ENCODE data around the gene PLCL1. TPM values are rescaled to one million over a fixed set of nuclear protein-coding genes. Genes with fewer than 3 reads are reported as not detected.

PLCL1 gene
- total RNA-seq, 4 donors from 2014 or later: 0.34 to 4.2 (median 1.2) TPM

GRCh38 chr2:197851451-197851850 lies 47.1 kb downstream of the PLCL1 start:
- 67 to 75% methylated on average over 1 of the region's 1 CpG for WGBS, 2 donors
- no peak for DNase-seq
- H3K4me1 ChIP-seq: no peaks in the 10 kb centered on the region
- H3K27ac ChIP-seq: no peak overlapping the region
- no peaks in the 10 kb centered on the region for H3K27me3 ChIP-seq
- no peaks in the 10 kb centered on the region for H3K36me3 ChIP-seq
- no peak for TF ChIP-seq CTCF (IDR thresholded peaks at IDR 0.05)
- H3K9me3 ChIP-seq: no peaks in the 10 kb centered on the region
- H3K4me3 ChIP-seq: no peak overlapping the region
- intact Hi-C loops (cut with DNase I): no loop called here

DNA sequence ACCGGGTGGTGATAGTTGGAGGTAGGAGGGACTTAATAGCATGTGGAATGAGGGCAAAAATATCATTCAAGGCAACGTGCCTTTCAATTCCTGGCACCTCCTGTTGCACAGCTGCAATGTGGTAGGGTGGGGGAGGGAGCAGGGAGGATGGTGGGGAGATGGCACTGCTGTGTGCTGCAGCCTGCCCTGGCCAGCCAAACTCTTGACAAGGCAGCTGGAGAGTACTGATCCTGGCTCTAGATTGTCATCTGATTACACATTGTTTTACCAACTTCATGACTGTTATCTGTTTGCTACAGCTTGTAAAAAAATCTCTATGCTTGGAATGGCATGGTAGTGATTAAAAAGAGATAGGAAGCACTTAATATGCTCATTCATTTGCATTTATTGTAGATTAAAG lies 47.7 kb downstream of the PLCL1 start:
- Histone ChIP-seq H3K27ac (no peak overlapping the region), H3K36me3 (no peaks in the 10 kb centered on the region), H3K4me1 (no peaks in the 10 kb centered on the region), H3K9me3 (no peaks in the 10 kb centered on the region), H3K27me3 (no peaks in the 10 kb centered on the region), H3K4me3 (no peak overlapping the region)
- 44 to 71% methylated on average over 2 of the region's 2 CpGs for WGBS, 2 donors
- TF ChIP-seq CTCF (IDR thresholded peaks at IDR 0.05) (no peak), POLR2A (IDR thresholded peaks at IDR 0.05) (no peak)
- intact Hi-C loops (cut with DNase I): no loop called here
- DNase-seq: no peak

GRCh38 chr2:197853549-197853948 lies 49.2 kb downstream of the PLCL1 start:
- 58 to 60% methylated on average over 1 of the region's 1 CpG for WGBS, 2 donors
- Histone ChIP-seq H3K4me3 (no peak overlapping the region), H3K27ac (no peak overlapping the region), H3K27me3 (no peaks in the 10 kb centered on the region), H3K36me3 (no peaks in the 10 kb centered on the region), H3K9me3 (peaks cover 0 to under 1% (median 0%) of the 10 kb centered on the region in 3 donors), H3K4me1 (no peaks in the 10 kb centered on the region)
- intact Hi-C loops (cut with DNase I): no loop called here
- no peak for DNase-seq
- TF ChIP-seq CTCF (IDR thresholded peaks at IDR 0.05) (no peak), POLR2A (IDR thresholded peaks at IDR 0.05) (no peak)

DNA sequence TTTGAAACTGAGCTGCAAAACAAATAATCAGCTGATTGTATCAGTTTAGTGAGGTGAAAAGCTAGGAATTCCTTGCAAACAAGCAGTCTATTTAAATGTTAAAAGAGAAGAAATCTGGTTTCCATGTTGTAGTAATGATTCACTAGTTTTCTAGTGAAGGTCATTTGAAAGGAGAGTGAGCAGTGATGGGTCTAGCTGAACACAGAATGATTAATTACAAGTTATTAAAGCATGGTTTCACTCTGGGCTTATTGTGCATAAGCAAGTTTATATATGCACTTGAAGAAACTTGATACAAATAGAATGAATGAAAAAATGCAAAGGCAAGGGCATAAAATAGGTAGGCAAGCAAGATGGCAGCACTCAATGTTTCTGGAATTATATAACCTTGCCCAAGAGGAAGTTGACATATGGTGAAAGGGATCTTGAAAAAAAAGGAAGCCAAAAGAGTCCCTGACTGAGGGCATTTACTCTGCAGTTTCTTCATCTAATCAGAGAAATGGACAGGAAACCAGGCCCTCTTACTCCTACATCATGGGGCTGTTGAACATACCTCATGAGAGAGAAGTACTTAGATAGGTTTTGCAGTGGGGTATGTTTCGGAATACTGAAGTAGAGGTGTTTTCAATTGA lies 53.2 kb downstream of the PLCL1 start:
- 79 to 81% methylated on average over 1 of the region's 1 CpG for WGBS, 2 donors
- Histone ChIP-seq H3K4me1 (no peaks in the 10 kb centered on the region), H3K9me3 (peaks cover 0 to 3% (median 0%) of the 10 kb centered on the region in 3 donors), H3K36me3 (no peaks in the 10 kb centered on the region), H3K4me3 (no peak overlapping the region), H3K27me3 (peaks cover 0 to 8% (median 0%) of the 10 kb centered on the region in 4 donors), H3K27ac (no peak overlapping the region)
- intact Hi-C loops (cut with DNase I): no loop called here
- no peak for DNase-seq
- no peak for TF ChIP-seq POLR2A (IDR thresholded peaks at IDR 0.05)
- no peak for TF ChIP-seq CTCF (IDR thresholded peaks at IDR 0.05)

GRCh38 chr2:197858607-197859140 lies 54.3 kb downstream of the PLCL1 start:
- Histone ChIP-seq H3K4me1 (no peaks in the 10 kb centered on the region), H3K4me3 (no peak overlapping the region), H3K27ac (no peak overlapping the region), H3K36me3 (no peaks in the 10 kb centered on the region), H3K27me3 (peaks cover 0 to 8% (median 0%) of the 10 kb centered on the region in 4 donors), H3K9me3 (peaks cover 0 to 3% (median 0%) of the 10 kb centered on the region in 3 donors)
- TF ChIP-seq CTCF (IDR thresholded peaks at IDR 0.05) (no peak), POLR2A (IDR thresholded peaks at IDR 0.05) (no peak)
- DNase-seq: no peak
- WGBS, 2 donors: 38 to 63% methylated on average over 3 of the region's 3 CpGs
- intact Hi-C loops (cut with DNase I): no loop called here

All from esophagus squamous epithelium (tissue), 5 donors.